Measurements from ENCODE around the gene GORASP2. TPM values are rescaled to one million over a fixed set of nuclear protein-coding genes. Genes with fewer than 3 reads are reported as not detected.

Gene GORASP2
- polyA plus RNA-seq, 3 donors, result 34.5 to 51.2 (median 46.5) TPM

GRCh38 chr2:170942615-170943014, 13.6 kb downstream of the GORASP2 start:
- no peaks in the 10 kb centered on the region for H3K27me3 ChIP-seq (ENCODE audit: control insufficient read depth in 2 of 2, insufficient read depth in 2 of 2, low read length in 2 of 2)
- Mint-ChIP-seq H3K36me3 (peaks cover 7 to 12% of the 10 kb centered on the region in 2 donors), H3K9me3 (no peaks in the 10 kb centered on the region), H3K27ac (no peak overlapping the region), H3K4me3 (no peak overlapping the region), H3K27me3 (ENCODE audit: low read depth in 3 of 3) (no peaks in the 10 kb centered on the region), H3K4me1 (peaks cover 23% of the 10 kb centered on the region)
- TF ChIP-seq CTCF (IDR thresholded peaks at IDR 0.05), result no peak
- intact Hi-C loops (cut with micrococcal nuclease), result no loop called here
- no peaks in the 10 kb centered on the region for H3K9me3 ChIP-seq (replicated peaks in 1 of 2; ENCODE audit: control insufficient read depth in 1 of 2, insufficient read depth in 1 of 2, low read length in 2 of 2)
- no peak overlapping the region for H3K27ac ChIP-seq (ENCODE audit: low read depth in 1 of 2, low read length in 2 of 2)
- no CpG with 5 or more reads among the region's 4 CpGs for WGBS (ENCODE audit: insufficient coverage)
- H3K79me2 ChIP-seq (ENCODE audit: insufficient read depth, low read length), result peaks cover 100% of the 10 kb centered on the region
- H3K4me1 ChIP-seq (ENCODE audit: control insufficient read depth in 1 of 2, insufficient read depth in 2 of 2, low read length in 2 of 2), result no peaks in the 10 kb centered on the region
- peaks cover 88% of the 10 kb centered on the region for H4K20me1 ChIP-seq (ENCODE audit: insufficient read depth, low read length)
- peaks cover 3 to 6% of the 10 kb centered on the region in 2 donors for H3K36me3 ChIP-seq (replicated peaks in 1 of 2; ENCODE audit: control insufficient read depth in 1 of 2, insufficient read depth in 2 of 2, low read length in 2 of 2)
- H3K4me2 ChIP-seq (replicated peaks; ENCODE audit: extremely low read depth, low read length, poor library complexity, severe bottlenecking), result no peak overlapping the region
- no peak for DNase-seq
- no peak overlapping the region for H3K9ac ChIP-seq (ENCODE audit: insufficient read depth, low read length, poor library complexity, severe bottlenecking)
- H2AFZ ChIP-seq (ENCODE audit: insufficient read depth, low read depth, low read length, poor library complexity, severe bottlenecking), result no peak overlapping the region
- no peak overlapping the region for H3K4me3 ChIP-seq (replicated peaks in 1 of 3; ENCODE audit: low read depth in 2 of 3, low read length in 3 of 3)

GRCh38 chr2:170943041-170943440, 14.0 kb downstream of the GORASP2 start:
- Histone ChIP-seq H3K4me2 (replicated peaks; ENCODE audit: extremely low read depth, low read length, poor library complexity, severe bottlenecking) (no peak overlapping the region), H2AFZ (ENCODE audit: insufficient read depth, low read depth, low read length, poor library complexity, severe bottlenecking) (no peak overlapping the region), H3K4me3 (replicated peaks in 1 of 3; ENCODE audit: low read depth in 2 of 3, low read length in 3 of 3) (no peak overlapping the region), H3K9me3 (replicated peaks in 1 of 2; ENCODE audit: control insufficient read depth in 1 of 2, insufficient read depth in 1 of 2, low read length in 2 of 2) (no peaks in the 10 kb centered on the region), H3K27me3 (ENCODE audit: control insufficient read depth in 2 of 2, insufficient read depth in 2 of 2, low read length in 2 of 2) (no peaks in the 10 kb centered on the region), H4K20me1 (ENCODE audit: insufficient read depth, low read length) (peaks cover 83% of the 10 kb centered on the region), H3K27ac (ENCODE audit: low read depth in 1 of 2, low read length in 2 of 2) (no peak overlapping the region), H3K36me3 (replicated peaks in 1 of 2; ENCODE audit: control insufficient read depth in 1 of 2, insufficient read depth in 2 of 2, low read length in 2 of 2) (peaks cover 0 to 6% of the 10 kb centered on the region in 2 donors), H3K79me2 (ENCODE audit: insufficient read depth, low read length) (peaks cover 100% of the 10 kb centered on the region), H3K4me1 (ENCODE audit: control insufficient read depth in 1 of 2, insufficient read depth in 2 of 2, low read length in 2 of 2) (no peaks in the 10 kb centered on the region), H3K9ac (ENCODE audit: insufficient read depth, low read length, poor library complexity, severe bottlenecking) (no peak overlapping the region)
- Mint-ChIP-seq H3K4me3 (no peak overlapping the region), H3K4me1 (peaks cover 21% of the 10 kb centered on the region), H3K9me3 (no peaks in the 10 kb centered on the region), H3K27me3 (ENCODE audit: low read depth in 3 of 3) (no peaks in the 10 kb centered on the region), H3K27ac (no peak overlapping the region), H3K36me3 (peaks cover 7 to 12% of the 10 kb centered on the region in 2 donors)
- no peak for DNase-seq
- no peak for TF ChIP-seq CTCF (IDR thresholded peaks at IDR 0.05)
- intact Hi-C loops (cut with micrococcal nuclease), result no loop called here
- no CpG with 5 or more reads among the region's 1 CpG for WGBS (ENCODE audit: insufficient coverage)

Data from CD14-positive monocyte (primary cell).